ENCODE measurements around the gene SPDYE6. TPM values are rescaled to one million over a fixed set of nuclear protein-coding genes. Genes with fewer than 3 reads are reported as not detected.
"Not testable (repeated sequence)": the region's sequence is repeated elsewhere in the genome, so short reads cannot be mapped to it uniquely, and the experiment has no call there.

Gene SPDYE6
- total RNA-seq, 1 experiment from 2014 or later: not detected

GRCh38 chr7:102329366-102329765, 26.9 kb downstream of the SPDYE6 start:
- H3K79me2 ChIP-seq (ENCODE audit: insufficient read depth, low read length); H2AFZ ChIP-seq (ENCODE audit: low read depth, low read length, poor library complexity, severe bottlenecking); BruUV-seq (replicated peaks); ATAC-seq; H3K4me1 ChIP-seq (ENCODE audit: control insufficient read depth in 1 of 2, insufficient read depth in 2 of 2, low read length in 2 of 2); POLR2A ChIA-PET; H3K4me3 ChIP-seq (replicated peaks in 1 of 2; ENCODE audit: low read depth in 1 of 2, low read length in 2 of 2); H3K9ac ChIP-seq (ENCODE audit: low read length); H3K36me3 ChIP-seq (ENCODE audit: control insufficient read depth in 1 of 2, insufficient read depth in 2 of 2, low read length in 2 of 2); H3K9me3 ChIP-seq (ENCODE audit: control insufficient read depth in 1 of 2, insufficient read depth in 1 of 2, low read depth in 1 of 2, low read length in 2 of 2); CTCF ChIA-PET; H3K27ac ChIP-seq (ENCODE audit: low read depth, low read length); DNase-seq (ENCODE audit: low read depth, low spot score); H4K20me1 ChIP-seq (ENCODE audit: insufficient read depth); intact Hi-C loops (cut with micrococcal nuclease); H3K4me2 ChIP-seq (ENCODE audit: low read length); H3K27me3 ChIP-seq (ENCODE audit: insufficient read depth, low read length); RAD21 ChIA-PET (ENCODE audit: low non-redundant PET in 1 of 2, low total read pairs in 2 of 2, uncharacterized antibody in 2 of 2, unreplicated experiment in 2 of 2); H3K9me2 ChIP-seq (ENCODE audit: insufficient read depth): not testable (repeated sequence)

GRCh38 chr7:102328863-102329262, 27.4 kb downstream of the SPDYE6 start:
- intact Hi-C loops (cut with micrococcal nuclease); DNase-seq (ENCODE audit: low read depth, low spot score); H3K4me2 ChIP-seq (ENCODE audit: low read length); H3K27ac ChIP-seq (ENCODE audit: low read depth, low read length); H3K4me3 ChIP-seq (replicated peaks in 1 of 2; ENCODE audit: low read depth in 1 of 2, low read length in 2 of 2); RAD21 ChIA-PET (ENCODE audit: low non-redundant PET in 1 of 2, low total read pairs in 2 of 2, uncharacterized antibody in 2 of 2, unreplicated experiment in 2 of 2); ATAC-seq; H3K36me3 ChIP-seq (ENCODE audit: control insufficient read depth in 1 of 2, insufficient read depth in 2 of 2, low read length in 2 of 2); H2AFZ ChIP-seq (ENCODE audit: low read depth, low read length, poor library complexity, severe bottlenecking); H3K79me2 ChIP-seq (ENCODE audit: insufficient read depth, low read length); H3K9me3 ChIP-seq (ENCODE audit: control insufficient read depth in 1 of 2, insufficient read depth in 1 of 2, low read depth in 1 of 2, low read length in 2 of 2); BruUV-seq (replicated peaks); H3K27me3 ChIP-seq (ENCODE audit: insufficient read depth, low read length); H3K9ac ChIP-seq (ENCODE audit: low read length); CTCF ChIA-PET; H4K20me1 ChIP-seq (ENCODE audit: insufficient read depth); POLR2A ChIA-PET; H3K4me1 ChIP-seq (ENCODE audit: control insufficient read depth in 1 of 2, insufficient read depth in 2 of 2, low read length in 2 of 2); H3K9me2 ChIP-seq (ENCODE audit: insufficient read depth): not testable (repeated sequence)

GRCh38 chr7:102327183-102327582, 29.1 kb downstream of the SPDYE6 start:
- CTCF ChIA-PET; RAD21 ChIA-PET (ENCODE audit: low non-redundant PET in 1 of 2, low total read pairs in 2 of 2, uncharacterized antibody in 2 of 2, unreplicated experiment in 2 of 2); H3K4me3 ChIP-seq (replicated peaks in 1 of 2; ENCODE audit: low read depth in 1 of 2, low read length in 2 of 2): not testable (repeated sequence)

More at GRCh38 chr7:102327183-102327582, 29.1 kb downstream of the SPDYE6 start:
- ATAC-seq; H3K9ac ChIP-seq (ENCODE audit: low read length); BruUV-seq (replicated peaks); H3K9me3 ChIP-seq (ENCODE audit: control insufficient read depth in 1 of 2, insufficient read depth in 1 of 2, low read depth in 1 of 2, low read length in 2 of 2); intact Hi-C loops (cut with micrococcal nuclease); H3K36me3 ChIP-seq (ENCODE audit: control insufficient read depth in 1 of 2, insufficient read depth in 2 of 2, low read length in 2 of 2); H3K9me2 ChIP-seq (ENCODE audit: insufficient read depth); H2AFZ ChIP-seq (ENCODE audit: low read depth, low read length, poor library complexity, severe bottlenecking); H3K79me2 ChIP-seq (ENCODE audit: insufficient read depth, low read length); H3K27me3 ChIP-seq (ENCODE audit: insufficient read depth, low read length); H4K20me1 ChIP-seq (ENCODE audit: insufficient read depth); H3K27ac ChIP-seq (ENCODE audit: low read depth, low read length); H3K4me1 ChIP-seq (ENCODE audit: control insufficient read depth in 1 of 2, insufficient read depth in 2 of 2, low read length in 2 of 2); H3K4me2 ChIP-seq (ENCODE audit: low read length); POLR2A ChIA-PET; DNase-seq (ENCODE audit: low read depth, low spot score): not testable (repeated sequence)
